ENCODE data around the gene PTDSS2. TPM values are rescaled to one million over a fixed set of nuclear protein-coding genes. Genes with fewer than 3 reads are reported as not detected.

PTDSS2 gene
- total RNA-seq, 1 donor from 2014 or later, result 31.1 TPM

DNA sequence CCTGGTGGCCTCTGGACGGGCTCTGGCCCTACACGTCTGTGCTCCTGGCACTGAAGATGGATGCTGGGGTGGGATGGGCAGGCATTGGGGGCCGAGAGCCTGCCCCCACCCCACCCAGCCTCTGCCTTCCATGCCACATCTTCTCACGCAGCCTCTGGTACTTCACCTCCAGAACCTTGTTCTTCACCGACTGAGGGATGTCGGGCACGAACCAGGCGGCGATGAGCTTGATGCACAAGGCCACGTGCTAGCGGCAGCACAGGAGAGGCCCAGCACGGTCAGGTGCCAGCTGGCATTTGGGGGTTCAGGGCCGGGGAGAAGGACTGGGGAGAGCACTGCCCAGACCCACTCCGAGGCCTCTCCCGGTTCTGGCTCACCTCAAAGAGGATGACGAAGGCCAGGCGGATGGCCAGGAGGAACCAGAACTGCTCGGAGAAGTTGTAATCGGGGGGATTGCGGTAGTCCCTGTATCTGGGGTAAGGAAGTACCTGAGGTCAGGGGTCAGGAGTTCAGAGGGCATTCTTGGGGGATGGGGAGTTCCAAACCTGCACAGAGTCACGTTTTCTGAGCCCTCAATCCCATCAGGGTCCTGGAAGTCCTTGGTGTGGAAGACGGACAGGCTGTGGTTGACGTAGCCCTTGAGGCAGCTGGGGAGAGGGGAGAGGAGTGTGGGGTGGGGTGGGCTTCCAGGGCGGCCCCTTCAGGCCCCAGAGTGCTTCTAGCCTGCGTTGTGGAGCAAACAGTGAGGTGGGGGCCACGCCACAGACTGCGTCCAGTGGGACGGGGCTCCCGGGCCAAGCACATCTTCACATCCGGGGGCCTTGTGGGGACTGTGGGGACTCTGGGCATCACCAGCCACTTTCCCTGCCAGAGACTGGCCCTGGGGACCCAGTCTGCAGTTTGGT, 31.5 kb upstream of the PTDSS2 start:
- Histone ChIP-seq H3K36me3 (no peaks in the 10 kb centered on the region), H3K9me3 (no peaks in the 10 kb centered on the region), H3K4me1 (peaks cover 15% of the 10 kb centered on the region), H3K27me3 (no peaks in the 10 kb centered on the region), H3K27ac (no peak overlapping the region), H3K4me3 (no peak overlapping the region)
- ATAC-seq, result no peak
- DNase-seq, result no peak
- no peak for TF ChIP-seq CTCF (IDR thresholded peaks at IDR 0.05)
- intact Hi-C loops (cut with DNase I), result no loop called here

- Histone ChIP-seq H3K4me1 (peaks cover 15% of the 10 kb centered on the region), H3K9me3 (no peaks in the 10 kb centered on the region), H3K27ac (no peak overlapping the region), H3K27me3 (no peaks in the 10 kb centered on the region), H3K4me3 (no peak overlapping the region), H3K36me3 (no peaks in the 10 kb centered on the region)
- no peak for ATAC-seq
- DNase-seq, result no peak
- intact Hi-C loops (cut with DNase I), result no loop called here
- TF ChIP-seq CTCF (IDR thresholded peaks at IDR 0.05), result no peak
Observed at GRCh38 chr11:419248-420005, 30.7 kb upstream of the PTDSS2 start.

- ATAC-seq (no peak), DNase-seq (no peak)
- intact Hi-C loops (cut with DNase I), result no loop called here
- TF ChIP-seq CTCF (IDR thresholded peaks at IDR 0.05), result no peak
- Histone ChIP-seq H3K4me1 (peaks cover 14% of the 10 kb centered on the region), H3K9me3 (no peaks in the 10 kb centered on the region), H3K36me3 (no peaks in the 10 kb centered on the region), H3K27me3 (no peaks in the 10 kb centered on the region), H3K27ac (no peak overlapping the region), H3K4me3 (no peak overlapping the region)
Observed at GRCh38 chr11:420054-420910, 29.8 kb upstream of the PTDSS2 start.

- Histone ChIP-seq H3K36me3 (no peaks in the 10 kb centered on the region), H3K4me3 (no peak overlapping the region), H3K4me1 (peaks cover 8% of the 10 kb centered on the region), H3K9me3 (no peaks in the 10 kb centered on the region), H3K27ac (no peak overlapping the region), H3K27me3 (no peaks in the 10 kb centered on the region)
- ATAC-seq (no peak), DNase-seq (no peak)
- intact Hi-C loops (cut with DNase I), result no loop called here
- TF ChIP-seq CTCF (IDR thresholded peaks at IDR 0.05), result no peak
Observed at GRCh38 chr11:420911-421321, 29.2 kb upstream of the PTDSS2 start.

DNA sequence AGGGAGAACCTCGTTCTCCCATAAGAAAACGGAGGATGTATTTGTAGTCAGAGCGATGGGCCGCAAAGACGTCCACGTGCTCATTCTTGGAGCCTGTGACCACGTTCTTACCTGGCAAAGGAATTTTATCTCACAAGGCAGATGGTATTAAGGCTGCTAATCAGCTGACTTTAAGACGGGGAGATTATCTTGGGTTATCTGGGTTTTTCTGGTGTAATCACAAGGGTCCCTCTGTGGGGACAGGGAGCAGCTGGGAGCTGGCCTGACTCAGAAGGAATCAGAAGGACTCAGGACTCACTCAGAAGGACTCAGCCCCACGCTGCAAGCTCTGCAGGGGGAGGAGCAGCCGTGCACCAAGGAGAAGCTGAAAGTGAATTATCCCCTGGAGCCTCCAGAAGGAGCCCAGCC, 27.8 kb upstream of the PTDSS2 start:
- no peak for DNase-seq
- no peak for TF ChIP-seq CTCF (IDR thresholded peaks at IDR 0.05)
- Histone ChIP-seq H3K27me3 (no peaks in the 10 kb centered on the region), H3K4me1 (peaks cover 5% of the 10 kb centered on the region), H3K36me3 (no peaks in the 10 kb centered on the region), H3K9me3 (no peaks in the 10 kb centered on the region), H3K27ac (no peak overlapping the region), H3K4me3 (no peak overlapping the region)
- ATAC-seq, result no peak
- intact Hi-C loops (cut with DNase I), result no loop called here
